Stimulated activated CD8-positive, alpha-beta memory T cell treated with anti-CD3 and anti-CD28 coated beads, Interleukin-12 subunit alpha, Interleukin-12 subunit beta, amount 100 ng/mL, for 24 hours (primary cell): ENCODE measurements around the gene PGRMC1.
"Not testable (repeated sequence)": the region's sequence is repeated elsewhere in the genome, so short reads cannot be mapped to it uniquely, and the experiment has no call there.

ENCODE experiments used
- DNase-seq: peaks from one replicate; pipeline ENCODE4 v3.0.0-alpha.2; 2020; ENCODE audit errors: extremely low read depth

The PGRMC1 gene

DNA sequence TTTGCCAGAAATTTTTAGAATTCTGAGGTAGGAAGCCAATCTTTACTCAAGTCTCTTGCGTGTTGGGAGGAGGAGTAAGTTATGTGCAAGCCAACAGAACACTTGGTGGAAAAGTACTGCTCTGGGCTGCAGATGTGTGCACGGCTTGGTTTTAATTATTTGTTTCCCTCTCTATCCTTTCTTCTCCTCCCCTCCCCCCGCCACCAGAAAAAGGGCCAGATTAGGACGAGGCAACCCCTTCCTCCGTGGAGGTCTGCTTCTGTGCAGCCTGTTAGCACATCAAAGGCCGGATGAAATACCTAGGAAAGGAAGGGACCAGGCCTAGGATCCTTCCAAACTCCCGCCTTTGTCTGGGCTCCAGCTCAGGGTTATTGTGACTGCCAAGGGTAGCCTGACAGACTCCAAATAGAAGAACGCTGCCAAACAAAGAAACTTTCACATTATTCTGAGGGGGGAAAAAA lies 1.0 kb upstream of the PGRMC1 start:
- DNase-seq: no peak

DNA sequence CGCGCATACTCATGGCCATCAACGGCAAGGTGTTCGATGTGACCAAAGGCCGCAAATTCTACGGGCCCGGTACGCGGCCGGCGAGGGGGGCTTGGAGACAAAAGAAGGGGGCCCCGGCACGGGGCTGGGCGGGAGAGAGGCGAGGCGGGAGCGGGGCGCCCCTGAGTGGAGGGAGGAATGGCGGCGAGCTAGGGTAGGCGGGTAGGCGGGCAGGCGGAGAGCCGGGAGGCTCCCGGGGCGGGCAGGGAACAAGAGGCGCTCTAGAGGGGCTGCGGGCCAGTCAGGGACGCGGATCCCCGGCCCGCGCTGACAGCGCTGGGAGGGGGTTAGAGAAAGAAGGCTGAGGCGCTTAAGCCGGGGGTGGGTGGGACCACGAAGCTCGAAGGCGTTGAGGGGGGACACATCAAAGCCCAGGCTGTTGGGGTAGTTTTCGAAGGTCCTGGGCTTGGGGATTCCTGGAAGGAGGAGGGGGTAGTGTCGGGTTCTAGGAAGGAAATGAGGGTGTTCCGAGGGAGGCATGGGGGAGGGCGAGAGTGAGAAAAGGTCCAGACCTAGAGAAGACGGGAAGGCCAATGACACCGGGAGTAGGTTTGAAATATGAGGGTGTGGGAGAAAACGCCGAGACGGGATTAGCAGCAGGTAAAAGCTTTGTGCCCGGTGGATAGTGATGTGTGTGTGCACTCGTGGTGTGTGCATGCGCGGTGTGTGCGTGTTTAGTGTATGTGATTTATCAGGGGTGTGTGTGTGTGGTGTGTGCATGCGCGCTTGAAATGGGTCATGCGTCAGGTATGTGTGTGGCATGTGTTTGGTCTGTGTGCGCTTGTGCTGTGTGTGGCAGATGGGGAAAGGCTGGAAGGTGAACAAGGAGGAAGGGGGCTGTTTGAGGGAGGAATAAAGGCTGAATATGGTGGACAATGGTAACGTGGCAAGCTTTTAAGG lies 807 bp downstream of the PGRMC1 start:
- no peak for DNase-seq

DNA sequence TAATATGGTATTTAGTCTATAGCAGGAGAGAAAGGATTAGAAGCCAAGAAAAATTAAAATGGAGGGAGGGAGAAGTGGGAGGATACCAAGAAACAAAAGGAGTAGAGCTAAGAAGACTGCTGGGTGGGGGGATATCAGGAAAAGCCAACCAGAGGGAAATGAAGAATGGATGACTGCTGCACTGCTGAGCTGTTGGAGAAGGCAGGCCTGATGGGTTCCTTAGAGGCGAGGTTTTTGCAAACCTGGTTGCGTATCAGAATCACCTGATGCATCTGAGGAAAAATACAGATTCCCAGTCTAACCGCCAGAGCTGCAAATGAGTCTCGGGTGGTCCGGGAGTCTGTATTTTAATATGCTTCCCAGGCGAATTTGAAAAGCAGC lies 1.5 kb downstream of the PGRMC1 start:
- no peak for DNase-seq

DNA sequence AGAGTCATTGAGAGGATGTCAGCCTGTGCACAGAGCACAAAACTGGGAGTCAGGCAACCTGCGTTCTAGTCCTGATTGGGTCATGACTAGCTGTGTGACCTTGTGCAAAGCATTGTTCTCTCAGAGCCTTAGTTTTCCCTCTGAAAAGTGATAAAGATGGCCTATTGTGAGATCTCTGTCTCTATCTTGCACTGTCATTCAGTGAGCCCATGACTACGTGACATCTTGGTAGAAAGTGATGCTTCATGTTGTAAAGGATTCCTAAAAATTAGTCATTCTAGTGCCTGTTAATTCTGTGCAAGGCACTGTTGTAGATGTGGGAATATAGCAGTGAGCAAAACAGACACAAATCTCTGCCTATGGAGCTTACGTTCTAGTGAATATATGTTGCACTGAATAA lies 2.5 kb downstream of the PGRMC1 start:
- no peak for DNase-seq

DNA sequence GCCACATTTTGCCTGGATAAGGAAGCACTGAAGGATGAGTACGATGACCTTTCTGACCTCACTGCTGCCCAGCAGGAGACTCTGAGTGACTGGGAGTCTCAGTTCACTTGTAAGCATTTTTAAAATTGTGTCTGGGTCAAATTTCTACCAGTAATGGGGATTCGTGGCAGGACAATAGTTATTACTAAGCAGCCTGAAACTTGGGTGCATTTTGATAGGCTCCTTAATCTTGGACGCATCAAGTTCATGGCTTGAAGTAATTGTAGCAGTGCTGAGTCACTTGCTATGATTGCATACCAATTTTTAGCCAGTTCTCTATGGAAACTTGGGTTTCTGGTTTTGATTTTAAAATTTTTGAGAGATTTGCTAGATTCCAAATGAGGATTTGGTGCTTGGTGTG lies 4.3 kb downstream of the PGRMC1 start:
- no peak for DNase-seq

DNA sequence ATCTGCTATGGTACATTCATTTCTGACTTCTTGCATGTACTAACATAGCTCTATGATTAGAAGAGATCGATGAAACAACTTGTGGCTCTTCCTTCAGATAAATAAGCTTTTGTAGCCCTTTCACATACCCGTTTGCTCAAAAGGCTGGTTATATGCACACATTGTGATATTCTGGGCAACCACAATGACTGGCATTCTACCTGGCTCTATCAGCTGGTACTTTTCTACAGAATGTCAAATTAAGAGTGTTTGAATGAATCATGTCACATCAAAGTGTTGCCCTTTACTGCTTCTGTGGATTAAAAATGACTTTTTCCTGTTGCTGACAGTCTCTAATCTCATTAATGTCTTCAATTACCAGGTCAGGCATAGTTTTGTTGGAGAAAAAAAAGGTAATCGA lies 11.6 kb downstream of the PGRMC1 start:
- DNase-seq: no peak

DNA sequence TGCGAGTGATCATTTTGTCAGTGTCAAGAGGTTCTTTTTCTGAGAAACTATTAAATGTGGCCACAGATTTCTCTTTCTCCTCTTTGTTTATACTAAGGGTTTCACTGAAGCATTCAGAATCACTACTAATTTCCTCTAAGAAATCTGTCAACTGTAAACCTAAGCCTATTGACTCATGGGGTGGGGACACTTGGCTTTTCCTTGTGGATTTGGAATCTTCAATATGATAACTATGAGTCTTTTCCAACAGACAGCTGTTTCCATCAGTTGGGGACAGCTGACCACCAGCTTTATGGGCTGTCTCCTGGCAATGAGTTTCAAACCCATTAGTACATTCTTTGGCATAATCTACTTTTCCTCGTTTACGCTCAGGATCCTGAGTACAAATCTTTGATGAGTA lies 13.8 kb downstream of the PGRMC1 start:
- no peak for DNase-seq

DNA sequence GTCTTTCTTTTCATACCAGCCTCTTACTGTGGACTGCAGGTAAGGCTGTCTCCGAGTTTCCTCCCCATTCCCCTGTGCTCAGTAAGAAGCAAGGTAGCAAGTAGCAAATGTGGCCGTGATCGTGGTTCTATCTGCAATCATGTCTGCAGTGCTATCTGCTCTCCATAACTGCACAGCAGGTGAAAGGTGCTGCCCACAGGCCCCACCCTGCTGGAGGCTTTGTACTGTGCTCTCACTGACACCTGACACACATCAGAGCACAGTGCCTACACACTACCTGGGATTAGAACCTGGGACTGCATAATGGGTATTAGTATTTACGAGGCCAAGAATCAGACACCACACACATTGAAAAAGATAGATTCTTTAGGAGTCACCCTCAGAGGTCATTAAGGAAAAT lies 15.3 kb downstream of the PGRMC1 start:
- DNase-seq: no peak

DNA sequence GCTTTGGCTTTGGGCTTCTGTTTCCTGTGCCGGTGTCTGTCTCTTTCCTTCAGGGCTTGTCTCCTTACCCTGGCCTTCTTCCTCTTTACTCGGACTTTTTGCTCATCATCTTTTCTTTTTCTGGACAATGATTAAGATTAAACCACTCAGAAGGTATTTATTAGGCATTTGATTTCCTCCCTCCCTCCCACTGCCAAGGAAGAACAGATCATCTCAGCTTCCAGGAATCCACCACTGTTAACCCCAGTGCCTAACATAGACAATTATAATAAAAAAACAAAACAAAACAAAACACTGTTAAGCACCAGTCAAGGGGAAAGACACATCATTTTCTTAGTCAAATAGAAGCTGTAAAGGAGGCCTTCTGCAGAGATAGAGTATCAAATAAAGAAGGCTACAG lies 16.6 kb downstream of the PGRMC1 start:
- DNase-seq: no peak

DNA sequence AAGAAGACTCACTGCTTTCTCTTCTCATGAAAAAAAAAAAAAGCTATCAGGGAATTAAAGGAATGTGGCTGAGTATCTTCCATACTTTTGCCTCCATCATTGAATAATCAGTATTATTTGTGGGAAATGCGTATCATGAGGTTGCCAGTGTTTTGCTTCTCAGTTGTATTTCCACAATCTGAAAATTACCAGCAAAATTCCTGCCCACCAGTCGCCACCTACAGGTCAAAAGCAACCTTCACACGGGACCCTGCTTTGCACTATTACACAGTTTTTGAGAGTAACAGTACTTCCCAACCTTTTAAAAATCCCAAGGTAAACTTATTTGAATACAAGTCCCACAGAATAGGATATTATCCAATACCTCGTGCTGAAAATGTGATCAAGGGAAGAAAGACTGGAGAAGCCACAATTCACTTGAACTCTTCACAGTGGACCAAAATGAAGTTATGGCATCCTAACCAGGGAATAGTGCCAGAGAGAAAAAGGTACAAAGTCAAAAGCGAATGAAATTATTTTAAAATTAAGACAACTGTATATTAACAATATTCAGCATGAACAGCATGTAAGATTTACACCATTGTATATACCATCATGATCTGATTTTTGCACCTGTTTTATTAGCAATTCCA lies 30.4 kb downstream of the PGRMC1 start:
- DNase-seq: no peak

DNA sequence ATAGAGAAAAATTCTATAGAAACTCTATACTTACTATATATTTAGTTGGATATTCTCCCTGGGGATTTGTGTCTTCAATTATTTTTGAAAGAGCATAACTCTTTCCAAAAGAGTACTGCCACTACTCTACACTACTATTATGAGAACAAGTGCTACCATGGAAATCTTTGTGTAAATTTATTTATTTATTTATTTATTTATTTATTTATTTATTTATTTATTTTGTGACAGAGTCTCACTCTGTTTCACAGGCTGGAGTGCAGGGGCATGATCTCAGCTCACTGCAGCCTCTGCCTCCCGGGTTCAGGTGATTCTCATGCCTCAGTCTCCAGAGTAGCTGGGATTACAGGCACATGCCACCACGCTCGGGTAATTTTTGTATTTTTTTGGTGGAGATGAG lies 31.0 kb downstream of the PGRMC1 start:
- DNase-seq: not testable (repeated sequence)

DNA sequence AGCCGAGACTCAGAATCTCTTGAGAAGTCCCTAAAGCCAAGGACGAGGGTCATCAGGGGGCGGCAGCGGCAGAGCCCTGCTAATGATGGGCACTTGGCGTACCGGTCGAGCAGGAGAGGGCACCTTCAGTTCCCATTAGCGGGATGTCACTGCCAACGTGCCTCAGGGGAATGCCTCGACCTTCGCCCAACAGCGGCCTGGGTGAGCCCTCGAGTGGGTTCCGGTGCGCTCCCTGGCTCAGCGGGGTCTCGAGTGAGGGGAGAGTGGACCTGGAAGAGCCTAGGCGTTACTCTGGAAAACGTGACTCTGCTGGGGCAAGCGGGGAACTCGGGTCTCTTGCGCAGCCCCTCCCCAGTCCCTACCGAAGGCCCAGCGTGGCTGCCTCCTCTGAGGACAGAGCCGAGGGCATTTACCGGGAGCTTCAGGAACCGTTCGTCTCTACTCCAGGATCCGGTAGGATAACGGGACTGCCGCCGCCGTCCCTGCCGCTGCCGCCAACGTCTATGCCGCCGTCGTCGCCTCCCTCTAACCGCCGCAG lies 36.9 kb downstream of the PGRMC1 start:
- no peak for DNase-seq

DNA sequence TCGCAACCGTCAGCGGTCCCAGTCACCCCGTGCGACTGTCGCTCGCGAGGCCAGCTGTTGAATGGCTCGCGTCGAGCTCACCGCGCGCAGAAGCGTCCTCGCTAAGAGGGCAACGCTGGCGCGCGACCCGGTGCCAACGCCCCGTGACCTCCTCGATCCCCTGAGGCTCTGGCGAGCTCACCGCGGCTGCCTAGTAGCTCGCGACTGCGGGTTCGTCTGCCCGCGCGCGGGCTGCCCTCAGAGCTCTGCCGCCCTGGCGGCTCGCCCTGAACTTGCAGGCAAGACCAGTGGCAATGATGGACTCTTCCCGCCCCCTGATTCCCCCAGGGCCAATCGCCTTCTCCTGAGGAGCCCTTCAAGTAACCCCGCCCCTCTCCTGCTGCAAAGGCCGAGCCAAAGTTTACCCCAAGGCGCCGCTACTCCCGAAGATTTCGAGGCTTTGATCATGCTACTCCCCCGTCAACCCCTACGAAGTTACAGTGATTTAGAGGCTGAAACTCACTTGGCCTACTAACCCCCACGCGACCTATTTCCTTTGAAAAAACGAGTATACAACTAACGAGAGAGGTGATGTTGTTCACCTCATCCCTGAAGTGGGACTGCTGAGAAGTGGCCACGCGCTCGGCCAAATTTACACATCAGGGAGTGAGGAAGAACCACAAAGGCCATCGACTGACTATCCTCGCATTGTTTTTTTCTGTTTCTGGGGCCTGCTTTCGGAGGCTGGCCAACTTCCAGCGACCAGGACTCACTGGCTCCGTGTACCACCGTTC lies 37.5 kb downstream of the PGRMC1 start:
- no peak for DNase-seq

DNA sequence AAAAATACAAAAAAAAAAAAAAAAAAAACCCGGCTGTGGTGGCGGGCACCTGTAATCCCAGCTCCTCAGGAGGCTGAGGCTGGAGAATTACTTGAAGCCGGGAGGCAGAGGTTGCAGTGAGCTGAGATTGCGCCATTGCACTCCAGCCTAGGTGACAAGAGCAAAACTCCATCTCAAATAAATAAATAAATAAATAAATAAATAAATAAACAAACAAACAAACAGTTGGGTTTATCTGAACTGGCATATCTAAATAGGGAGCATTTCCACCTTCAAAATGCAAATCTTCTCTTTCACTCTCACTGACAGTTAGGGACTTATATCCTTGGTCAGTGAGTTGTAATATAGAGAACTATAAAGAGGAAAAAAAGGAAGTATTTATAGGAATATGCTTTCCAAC lies 46.3 kb downstream of the PGRMC1 start:
- DNase-seq: not testable (repeated sequence)

DNA sequence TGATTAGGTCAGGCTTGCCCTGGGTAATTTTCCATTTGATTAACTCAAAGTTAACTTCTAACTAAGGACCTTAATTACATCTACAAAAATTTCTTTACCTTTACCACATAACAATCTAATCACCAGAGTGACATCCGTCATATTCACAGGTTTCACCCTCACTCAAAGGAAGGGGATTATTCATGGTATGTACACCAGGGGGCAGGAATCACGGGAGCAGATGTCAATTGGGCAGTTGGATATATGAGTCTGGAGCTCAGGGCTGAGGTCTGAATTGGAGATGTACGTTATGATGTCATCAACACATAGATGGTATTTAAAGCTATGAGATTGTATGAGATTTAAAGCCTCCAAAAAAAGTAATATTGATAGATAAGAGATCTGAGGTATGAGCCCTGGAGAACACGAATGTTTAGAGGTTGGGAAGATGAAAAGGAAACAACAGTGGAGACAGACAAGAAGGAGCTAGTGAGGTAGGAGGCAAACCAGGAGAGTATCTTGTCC lies 52.9 kb downstream of the PGRMC1 start:
- DNase-seq: no peak

DNA sequence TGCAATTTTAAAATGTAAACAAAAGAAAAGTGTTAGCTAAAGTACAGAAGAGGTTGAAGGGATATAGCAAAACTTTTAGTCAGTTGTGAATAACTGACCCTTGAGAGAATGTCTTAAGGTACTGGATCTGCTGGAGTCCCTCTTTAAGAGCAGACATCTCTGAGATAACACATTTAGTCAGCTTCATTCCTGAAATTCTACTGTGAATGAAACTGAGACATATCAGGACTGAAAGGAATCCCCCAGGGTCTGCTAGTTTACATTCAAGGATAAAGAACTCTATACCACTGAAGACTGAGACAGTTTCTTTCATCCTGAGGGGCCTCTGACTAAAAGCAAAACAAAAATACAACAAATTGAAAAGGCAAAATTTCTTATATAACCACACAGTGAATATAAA lies 54.4 kb downstream of the PGRMC1 start:
- no peak for DNase-seq

DNA sequence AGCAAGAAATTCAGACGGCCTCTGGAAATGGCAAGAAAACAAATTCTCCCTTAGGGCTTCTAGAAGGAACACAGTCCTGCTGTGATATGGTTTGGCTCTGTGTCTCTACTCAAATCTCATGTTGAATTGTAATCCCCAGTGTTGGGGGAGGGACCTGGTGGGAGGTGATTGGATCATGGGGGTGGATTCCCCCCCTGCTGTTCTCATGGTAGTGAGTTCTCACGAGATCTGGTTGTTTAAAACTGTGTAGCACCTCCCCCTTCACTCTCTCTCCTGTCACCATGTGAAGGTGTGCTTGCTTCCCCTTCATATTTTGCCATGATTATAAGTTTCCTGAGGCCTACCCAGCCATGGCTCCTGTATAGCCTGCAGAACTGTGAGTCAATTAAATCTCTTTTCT lies 55.2 kb downstream of the PGRMC1 start:
- not testable (repeated sequence) for DNase-seq

DNA sequence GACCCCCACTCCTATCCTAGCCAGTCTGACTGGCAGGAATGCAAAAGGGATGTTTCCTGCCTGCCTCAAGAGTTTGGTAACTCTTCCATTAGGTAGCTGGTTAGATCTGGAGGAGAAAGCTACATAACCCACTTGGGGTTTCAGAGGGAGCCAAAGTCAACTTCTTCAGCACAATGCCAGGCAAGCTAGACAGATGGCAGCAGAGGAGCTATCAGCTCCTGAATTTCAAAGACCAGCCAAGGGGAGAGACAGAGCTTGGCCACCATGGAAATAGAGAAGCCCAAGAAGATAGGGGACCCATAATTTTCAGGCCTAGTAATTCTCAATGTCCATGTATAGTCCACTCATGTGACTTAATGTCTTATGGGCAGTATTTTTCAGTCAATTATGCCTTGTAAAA lies 56.4 kb downstream of the PGRMC1 start:
- DNase-seq: no peak
